Activated gamma-delta T cell treated with Interleukin-2 at 50 U/mL for 16 hours (primary cell): ENCODE data around the gene PROX2.
A peak's percentile ranks its signal among the peaks of the same experiment; 100 is the strongest.

Experiments used
- DNase-seq: peaks from one replicate; pipeline ENCODE4 v3.0.0-alpha.2; 2020

PROX2 gene

GRCh38 chr14:74875941-74876913 is at the start of gene PROX2:
Gene PROX2, minus strand, starts transcription at chr14:74876145. Its CDS starts 12,311 bp downstream, at chr14:74863834.
- DNase-seq, result peak; percentile 26

GRCh38 chr14:74924061-74924460 is 48.1 kb upstream of the PROX2 start:
- DNase-seq, result no peak

GRCh38 chr14:74922752-74923401 is 46.9 kb upstream of the PROX2 start, which contains the start of gene RPS6KL1:
Gene RPS6KL1, minus strand, starts transcription at chr14:74923260. Its CDS starts 1,719 bp downstream, at chr14:74921541.
- peak; percentile 40 for DNase-seq

- no peak for DNase-seq
Observed at GRCh38 chr14:74921987-74922751, 46.2 kb upstream of the PROX2 start.

- DNase-seq, result no peak
Observed at GRCh38 chr14:74921053-74921620, 45.2 kb upstream of the PROX2 start.

- no peak for DNase-seq
Observed at GRCh38 chr14:74920281-74920680, 44.3 kb upstream of the PROX2 start.

GRCh38 chr14:74919421-74920165 is 43.6 kb upstream of the PROX2 start:
- no peak for DNase-seq

GRCh38 chr14:74918380-74918779 is 42.4 kb upstream of the PROX2 start:
- DNase-seq, result no peak

- DNase-seq, result no peak
Observed at GRCh38 chr14:74917646-74918081, 41.7 kb upstream of the PROX2 start.

GRCh38 chr14:74917178-74917543 is 41.2 kb upstream of the PROX2 start:
- DNase-seq, result no peak

- DNase-seq, result no peak
Observed at GRCh38 chr14:74915826-74916225, 39.9 kb upstream of the PROX2 start.

GRCh38 chr14:74915426-74915825 is 39.5 kb upstream of the PROX2 start:
- no peak for DNase-seq

- no peak for DNase-seq
Observed at GRCh38 chr14:74913986-74914573, 38.1 kb upstream of the PROX2 start.

- DNase-seq, result no peak
Observed at GRCh38 chr14:74913393-74913910, 37.5 kb upstream of the PROX2 start.

GRCh38 chr14:74912801-74913200 is 36.9 kb upstream of the PROX2 start:
- no peak for DNase-seq

GRCh38 chr14:74912111-74912510 is 36.2 kb upstream of the PROX2 start:
- DNase-seq, result no peak

GRCh38 chr14:74911704-74912103 is 35.8 kb upstream of the PROX2 start:
- no peak for DNase-seq

GRCh38 chr14:74911221-74911620 is 35.3 kb upstream of the PROX2 start:
- DNase-seq, result no peak

GRCh38 chr14:74910556-74910955 is 34.6 kb upstream of the PROX2 start:
- no peak for DNase-seq

GRCh38 chr14:74909911-74910310 is 34.0 kb upstream of the PROX2 start:
- no peak for DNase-seq

- DNase-seq, result no peak
Observed at GRCh38 chr14:74909501-74909900, 33.6 kb upstream of the PROX2 start.
